NCI-H1694 (cell line): ENCODE measurements around the gene P3R3URF.

ENCODE experiments used
- DNase-seq: peaks from one replicate; lab custom pipeline; 2025; lab: John Stamatoyannopoulos, UW

P3R3URF gene

GRCh38 chr1:46131712-46132528 is 44.4 kb downstream of the P3R3URF start:
- DNase-seq, result peak; percentile 63

- DNase-seq, result no peak
Measured at GRCh38 chr1:46131093-46131492, 45.2 kb downstream of the P3R3URF start.

- peak; percentile 20 for DNase-seq
Measured at GRCh38 chr1:46130606-46131005, 45.7 kb downstream of the P3R3URF start.

DNA sequence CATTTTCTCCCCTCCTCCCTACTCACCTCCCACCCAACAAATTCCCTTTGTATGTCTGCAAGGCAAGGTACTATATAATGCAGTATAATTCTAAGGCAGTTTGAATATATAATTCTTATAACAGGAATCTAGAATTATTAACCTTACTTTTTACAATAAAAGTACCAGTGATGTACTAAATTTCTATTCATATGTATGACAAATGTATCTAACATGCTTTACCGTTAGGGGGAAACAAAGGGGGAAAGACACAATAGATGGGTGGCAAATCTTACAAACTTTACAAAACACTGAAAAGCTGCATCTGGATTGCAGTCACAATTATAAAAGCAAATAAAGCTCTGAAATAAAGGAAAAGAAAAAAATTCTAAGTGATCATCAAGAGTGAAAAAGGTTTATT is 46.2 kb downstream of the P3R3URF start:
- DNase-seq, result no peak

- DNase-seq, result no peak
Measured at GRCh38 chr1:46128344-46128743, 47.9 kb downstream of the P3R3URF start.
